HG02973 (cell line): ENCODE data around the gene ADNP2.

Experiments used
- ATAC-seq: cut with Tn5 transposase; IDR thresholded peaks from one replicate; pipeline ENCODE4 v1.9.1; 2021; ENCODE audit warnings: moderate library complexity; ENCODE audit not compliant: unreplicated experiment

The ADNP2 gene

GRCh38 chr18:80188643-80189530 lies 79.8 kb downstream of the ADNP2 start:
- no peak for ATAC-seq

GRCh38 chr18:80189531-80189865 lies 80.4 kb downstream of the ADNP2 start:
- no peak for ATAC-seq
